ENCODE results near the gene JSRP1. TPM values are rescaled to one million over a fixed set of nuclear protein-coding genes. Genes with fewer than 3 reads are reported as not detected.

JSRP1 gene
- total and polyA plus RNA-seq, 2 experiments from 2014 or later: 0.30 to 0.93 TPM

GRCh38 chr19:2223959-2224358 is 32.3 kb downstream of the JSRP1 start:
- 96% methylated on average over 14 of the region's 14 CpGs for WGBS (ENCODE audit: low lambda C conversion rate, missing lambda C conversion rate)

GRCh38 chr19:2223391-2223790 is 32.8 kb downstream of the JSRP1 start:
- DNase-seq (ENCODE audit: low spot score): no peak
- Histone ChIP-seq H3K4me1 (ENCODE audit: insufficient read depth) (no peaks in the 10 kb centered on the region), H3K27ac (no peak overlapping the region), H2AFZ (no peak overlapping the region), H4K20me1 (ENCODE audit: insufficient read depth, poor library complexity, severe bottlenecking) (no peaks in the 10 kb centered on the region), H3K9me3 (ENCODE audit: low read depth) (no peaks in the 10 kb centered on the region), H3K4me3 (no peak overlapping the region), H3K79me2 (no peaks in the 10 kb centered on the region), H3K27me3 (no peaks in the 10 kb centered on the region), H3K36me3 (replicated peaks; ENCODE audit: insufficient read depth, low read depth) (no peaks in the 10 kb centered on the region), H3K4me2 (no peak overlapping the region), H3K9me2 (replicated peaks; ENCODE audit: insufficient read depth) (no peaks in the 10 kb centered on the region)
- TF ChIP-seq EZH2 (IDR thresholded peaks at IDR 0.05; ENCODE audit: borderline replicate concordance) (no peak), EZH2phosphoT487 (IDR thresholded peaks at IDR 0.05; ENCODE audit: low read depth, severe bottlenecking, unreplicated experiment) (no peak), CTCF (IDR thresholded peaks at IDR 0.05; ENCODE audit: poor library complexity) (no peak)
- 100% methylated on average over 10 of the region's 18 CpGs for WGBS (ENCODE audit: low lambda C conversion rate, missing lambda C conversion rate)

More at GRCh38 chr19:2223959-2224358, 32.3 kb downstream of the JSRP1 start:
- Histone ChIP-seq H2AFZ (no peak overlapping the region), H3K9me3 (ENCODE audit: low read depth) (no peaks in the 10 kb centered on the region), H3K4me2 (no peak overlapping the region), H3K4me3 (no peak overlapping the region), H3K9me2 (replicated peaks; ENCODE audit: insufficient read depth) (no peaks in the 10 kb centered on the region), H3K27ac (no peak overlapping the region), H3K79me2 (no peaks in the 10 kb centered on the region), H3K36me3 (replicated peaks; ENCODE audit: insufficient read depth, low read depth) (no peaks in the 10 kb centered on the region), H3K27me3 (no peaks in the 10 kb centered on the region), H3K4me1 (ENCODE audit: insufficient read depth) (no peaks in the 10 kb centered on the region), H4K20me1 (ENCODE audit: insufficient read depth, poor library complexity, severe bottlenecking) (no peaks in the 10 kb centered on the region)
- no peak for DNase-seq (ENCODE audit: low spot score)
- no peak for TF ChIP-seq EZH2 (IDR thresholded peaks at IDR 0.05; ENCODE audit: borderline replicate concordance)
- no peak for TF ChIP-seq EZH2phosphoT487 (IDR thresholded peaks at IDR 0.05; ENCODE audit: low read depth, severe bottlenecking, unreplicated experiment)
- TF ChIP-seq CTCF (IDR thresholded peaks at IDR 0.05; ENCODE audit: poor library complexity): no peak

GRCh38 chr19:2221918-2222317 is 34.3 kb downstream of the JSRP1 start:
- Histone ChIP-seq H2AFZ (no peak overlapping the region), H3K27ac (no peak overlapping the region), H3K9me3 (ENCODE audit: low read depth) (no peaks in the 10 kb centered on the region), H3K79me2 (no peaks in the 10 kb centered on the region), H3K4me3 (no peak overlapping the region), H4K20me1 (ENCODE audit: insufficient read depth, poor library complexity, severe bottlenecking) (no peaks in the 10 kb centered on the region), H3K4me1 (ENCODE audit: insufficient read depth) (no peaks in the 10 kb centered on the region), H3K27me3 (no peaks in the 10 kb centered on the region), H3K36me3 (replicated peaks; ENCODE audit: insufficient read depth, low read depth) (no peaks in the 10 kb centered on the region), H3K9me2 (replicated peaks; ENCODE audit: insufficient read depth) (no peaks in the 10 kb centered on the region), H3K4me2 (no peak overlapping the region)
- TF ChIP-seq CTCF (IDR thresholded peaks at IDR 0.05; ENCODE audit: poor library complexity) (peak; percentile 27), EZH2phosphoT487 (IDR thresholded peaks at IDR 0.05; ENCODE audit: low read depth, severe bottlenecking, unreplicated experiment) (no peak)
- no peak for DNase-seq (ENCODE audit: low spot score)
- 95% methylated on average over 15 of the region's 20 CpGs for WGBS (ENCODE audit: low lambda C conversion rate, missing lambda C conversion rate)

Measured in hepatocyte (in vitro differentiated cells).